Body of pancreas (tissue), 4 donors: ENCODE data around the gene LGR4.

Experiments used
- CTCF ChIP-seq, 7 experiments: fragments of 450-650 bp in 4 of 7; fragments of 200-600 bp in 3 of 7; sonication (generic) in 3 of 7; IDR thresholded peaks; one replicate each; pipeline ENCODE4 v1.5.1; 2016 to 2019; ENCODE audit warnings: antibody characterized with exemption in 7 of 7
- POLR2A ChIP-seq, 3 donors: fragments of 450-650 bp; IDR thresholded peaks; one replicate each; pipeline ENCODE4 v1.6.1; 2016; ENCODE audit warnings: antibody characterized with exemption in 3 of 3, mild to moderate bottlenecking in 2 of 3

- TF ChIP-seq CTCF (IDR thresholded peaks at IDR 0.05) (no peak), POLR2A (IDR thresholded peaks at IDR 0.05) (no peak)
These were observed 104.7 kb downstream of the LGR4 start for GRCh38 chr11:27367881-27368280.
